ENCODE data around the gene CAMK2G.

- TF ChIP-seq CTCF (conservative IDR thresholded peaks at IDR 0.05 in 1 of 2, IDR thresholded peaks at IDR 0.05 in 1 of 2; ENCODE audit: extremely low read depth in 1 of 2, insufficient read depth in 1 of 2, low read depth in 1 of 2, low read length in 2 of 2): peak in 1 of 2 donors; percentile 27
- TF ChIP-seq EZH2 (IDR thresholded peaks at IDR 0.05; ENCODE audit: borderline replicate concordance, low read length): no peak
Observed at GRCh38 chr10:73920089-73920488, 45.7 kb upstream of the CAMK2G start.
